HEK293T (cell line): ENCODE measurements around the gene ACBD4.

Experiments used
- CTCF ChIA-PET: fragments of 350-600 bp; formaldehyde crosslinking; extraction: SDS; loops from one replicate; lab custom pipeline; 2021; ENCODE audit warnings: antibody characterized with exemption, inconsistent platforms; lab: Yijun Ruan, JAX
- POLR2A ChIA-PET: fragments of 350-600 bp; formaldehyde crosslinking; extraction: SDS; loops from one replicate; lab custom pipeline; 2020; ENCODE audit warnings: antibody characterized with exemption, inconsistent platforms; lab: Yijun Ruan, JAX
- DNase-seq: peaks from one replicate; pipeline ENCODE4 v3.0.0; 2012; ENCODE audit warnings: mixed read lengths; ENCODE audit errors: extremely low spot score
- ARNT ChIP-seq: fragments of 450-650 bp; IDR thresholded peaks from 2 replicates; pipeline ENCODE4 v1.6.1; 2017; ENCODE audit warnings: mild to moderate bottlenecking
- BHLHE40 ChIP-seq: fragments of 450-650 bp; IDR thresholded peaks from 2 replicates; pipeline ENCODE4 v1.6.1; 2016; ENCODE audit warnings: mild to moderate bottlenecking, moderate library complexity, borderline replicate concordance
- CTBP1 ChIP-seq: fragments of 450-650 bp; IDR thresholded peaks from 2 replicates; pipeline ENCODE4 v1.6.1; 2016; ENCODE audit warnings: borderline replicate concordance
- ELF4 ChIP-seq: fragments of 450-650 bp; IDR thresholded peaks from 2 replicates; pipeline ENCODE4 v1.6.1; 2017; ENCODE audit warnings: antibody characterized with exemption
- FOXA1 ChIP-seq: fragments of 450-650 bp; IDR thresholded peaks from 2 replicates; pipeline ENCODE4 v1.6.1; 2016; ENCODE audit warnings: mild to moderate bottlenecking
- FOXK2 ChIP-seq: fragments of 450-650 bp; IDR thresholded peaks from 2 replicates; pipeline ENCODE4 v1.6.1; 2016; ENCODE audit warnings: mild to moderate bottlenecking
- FOXM1 ChIP-seq: fragments of 450-650 bp; IDR thresholded peaks from 2 replicates; pipeline ENCODE4 v1.6.1; 2017; ENCODE audit warnings: mild to moderate bottlenecking, borderline replicate concordance
- HDGF ChIP-seq: fragments of 450-650 bp; IDR thresholded peaks from 2 replicates; pipeline ENCODE4 v1.6.1; 2017; ENCODE audit warnings: antibody characterized with exemption, borderline replicate concordance
- L3MBTL2 ChIP-seq: fragments of 450-650 bp; conservative IDR thresholded peaks from 2 replicates; pipeline ENCODE4 v1.6.1; 2016; ENCODE audit warnings: mild to moderate bottlenecking
- LEF1 ChIP-seq: fragments of 450-650 bp; IDR thresholded peaks from 2 replicates; pipeline ENCODE4 v1.6.1; 2017; ENCODE audit warnings: mild to moderate bottlenecking, borderline replicate concordance
- NFRKB ChIP-seq: fragments of 450-650 bp; IDR thresholded peaks from 2 replicates; pipeline ENCODE4 v1.6.1; 2016; ENCODE audit warnings: mild to moderate bottlenecking, moderate library complexity
- PKNOX1 ChIP-seq: fragments of 450-650 bp; IDR thresholded peaks from 2 replicates; pipeline ENCODE4 v1.6.1; 2016
- SP1 ChIP-seq: fragments of 450-650 bp; IDR thresholded peaks from 2 replicates; pipeline ENCODE4 v1.6.1; 2017
- SUZ12 ChIP-seq: fragments of 450-650 bp; IDR thresholded peaks from 2 replicates; pipeline ENCODE4 v1.6.1; 2016; ENCODE audit warnings: mild to moderate bottlenecking
- TARDBP ChIP-seq: fragments of 450-650 bp; IDR thresholded peaks from 2 replicates; pipeline ENCODE4 v1.6.1; 2016
- ZNF384 ChIP-seq: fragments of 450-650 bp; IDR thresholded peaks from 2 replicates; pipeline ENCODE4 v1.6.1; 2016

The ACBD4 gene

GRCh38 chr17:45175759-45176115, 40.2 kb downstream of the ACBD4 start:
- DNase-seq, result no peak
- no peak for TF ChIP-seq ARNT
- no peak for TF ChIP-seq CTBP1
- TF ChIP-seq FOXA1, result no peak
- TF ChIP-seq TARDBP, result no peak
- no peak for TF ChIP-seq SP1
- TF ChIP-seq L3MBTL2, result no peak
- no peak for TF ChIP-seq ZNF384
- no peak for TF ChIP-seq LEF1
- TF ChIP-seq BHLHE40, result no peak
- TF ChIP-seq NFRKB, result no peak
- TF ChIP-seq HDGF, result no peak
- TF ChIP-seq ELF4, result no peak
- TF ChIP-seq PKNOX1, result no peak
- TF ChIP-seq FOXM1, result no peak
- ChIA-PET CTCF (interaction anchor here (0.6 to 3.8 kb wide), 4 partner anchors 22 to 41 kb away, joined by 5 to 23 read pairs (median 12); partner anchors contain the start of genes ACBD4 and HEXIM1), POLR2A (interaction anchor here (1.3 to 2.7 kb wide), 4 partner anchors 8 to 27 kb away, joined by 3 to 22 read pairs (median 10); partner anchors contain the start of genes HEXIM1 and HEXIM2)

- ChIA-PET POLR2A (interaction anchor here (1.2 to 2.7 kb wide), 3 partner anchors 16 to 29 kb away, joined by 11 to 22 read pairs (median 16); partner anchors contain the start of genes HEXIM1 and HEXIM2), CTCF (interaction anchor here (3.8 kb wide), 1 partner anchor 42 kb away, joined by 23 read pairs; the partner anchor contains the start of gene ACBD4)
- TF ChIP-seq ARNT, result no peak
- no peak for TF ChIP-seq TARDBP
- no peak for TF ChIP-seq FOXM1
- TF ChIP-seq NFRKB, result no peak
- TF ChIP-seq CTBP1, result no peak
- TF ChIP-seq FOXK2, result no peak
- no peak for TF ChIP-seq LEF1
- no peak for TF ChIP-seq L3MBTL2
- no peak for TF ChIP-seq ELF4
- TF ChIP-seq SUZ12, result no peak
- TF ChIP-seq HDGF, result no peak
- no peak for TF ChIP-seq ZNF384
- TF ChIP-seq PKNOX1, result no peak
- no peak for TF ChIP-seq SP1
- no peak for TF ChIP-seq BHLHE40
- TF ChIP-seq FOXA1, result no peak
Observed at GRCh38 chr17:45177563-45177962, 42.1 kb downstream of the ACBD4 start.

GRCh38 chr17:45184144-45184543, 48.7 kb downstream of the ACBD4 start:
- no peak for TF ChIP-seq NFRKB
- no peak for TF ChIP-seq HDGF
- no peak for TF ChIP-seq L3MBTL2
- TF ChIP-seq FOXM1, result no peak
- no peak for TF ChIP-seq SUZ12
- TF ChIP-seq FOXA1, result no peak
- no peak for TF ChIP-seq CTBP1
- no peak for DNase-seq
- ChIA-PET POLR2A (interaction anchor here (1.6 to 3.4 kb wide), 3 partner anchors 12 to 36 kb away, joined by 5 to 12 read pairs (median 7); partner anchors contain the start of genes HEXIM1 and HEXIM2), CTCF (interaction anchor here (0.9 to 1.7 kb wide), 3 partner anchors 12 to 49 kb away, joined by 4 to 9 read pairs (median 4); partner anchors contain the start of gene ACBD4)

More at GRCh38 chr17:45177563-45177962, 42.1 kb downstream of the ACBD4 start:
- no peak for DNase-seq

- CTCF ChIA-PET, result interaction anchor here (1.0 kb wide), 1 partner anchor 51 kb away, joined by 3 read pairs; the partner anchor contains the start of gene ACBD4
- POLR2A ChIA-PET, result interaction anchor here (1.0 to 1.6 kb wide), 2 partner anchors 25 kb away, joined by 4 to 6 read pairs; partner anchors contain the start of gene HEXIM2
- TF ChIP-seq PKNOX1 (no peak), FOXK2 (no peak), SP1 (no peak), FOXM1 (no peak), TARDBP (no peak)
- DNase-seq, result no peak
Observed at GRCh38 chr17:45186801-45187354, 51.4 kb downstream of the ACBD4 start.

GRCh38 chr17:45189009-45189408, 53.5 kb downstream of the ACBD4 start:
- ChIA-PET POLR2A (interaction anchor here (0.9 kb wide), 2 partner anchors 9 to 39 kb away, joined by 3 read pairs; no protein-coding TSS in a partner anchor), CTCF (interaction anchor here (1.1 kb wide), 1 partner anchor 8 kb away, joined by 6 read pairs; no protein-coding TSS in a partner anchor)
- TF ChIP-seq TARDBP (no peak), FOXM1 (no peak), CTBP1 (no peak), L3MBTL2 (no peak)
- DNase-seq, result no peak

- DNase-seq, result no peak
- TF ChIP-seq FOXA1 (no peak), SUZ12 (no peak), ARNT (no peak), ELF4 (no peak), NFRKB (no peak), FOXK2 (no peak), FOXM1 (no peak), CTBP1 (no peak), SP1 (no peak), PKNOX1 (no peak), HDGF (no peak), L3MBTL2 (no peak), TARDBP (no peak), LEF1 (no peak), ZNF384 (no peak), BHLHE40 (no peak)
- CTCF ChIA-PET, result interaction anchor here (0.6 to 1.7 kb wide), 3 partner anchors 55 to 206 kb away, joined by 3 to 6 read pairs (median 5); partner anchors contain the start of gene ACBD4
- POLR2A ChIA-PET, result interaction anchor here (0.7 to 1.9 kb wide), 6 partner anchors 29 to 43 kb away, joined by 3 to 10 read pairs (median 4); partner anchors contain the start of genes HEXIM1 and HEXIM2
Observed at GRCh38 chr17:45190503-45191255, 55.2 kb downstream of the ACBD4 start.
